DLD1 (cell line): ENCODE data around the gene LRRTM4.

Experiments
- in situ Hi-C: cut with HindIII; loops from 2 replicates; pipeline ENCODE4 v1.10.0; 2017; ENCODE audit warnings: low sequenced_read_pairs

The LRRTM4 gene

DNA sequence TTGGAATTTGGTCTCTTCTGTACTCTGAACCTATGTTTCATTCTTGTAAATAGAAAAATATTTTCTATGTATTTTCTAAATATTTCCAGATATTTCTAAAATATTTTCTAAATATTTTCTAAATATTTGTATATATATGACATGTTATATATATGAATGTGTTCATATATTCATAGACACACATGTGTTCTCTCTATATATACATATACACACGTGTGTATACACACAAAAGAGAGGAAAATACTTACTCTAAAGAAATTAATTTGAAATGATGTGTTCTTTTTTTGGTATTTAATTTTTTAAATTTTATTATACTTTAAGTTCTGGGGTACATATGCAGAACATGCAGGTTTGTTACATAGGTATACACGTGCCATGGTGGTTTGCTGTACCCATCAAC, 589.6 kb downstream of the LRRTM4 start:
- in situ Hi-C loops = no loop called here

DNA sequence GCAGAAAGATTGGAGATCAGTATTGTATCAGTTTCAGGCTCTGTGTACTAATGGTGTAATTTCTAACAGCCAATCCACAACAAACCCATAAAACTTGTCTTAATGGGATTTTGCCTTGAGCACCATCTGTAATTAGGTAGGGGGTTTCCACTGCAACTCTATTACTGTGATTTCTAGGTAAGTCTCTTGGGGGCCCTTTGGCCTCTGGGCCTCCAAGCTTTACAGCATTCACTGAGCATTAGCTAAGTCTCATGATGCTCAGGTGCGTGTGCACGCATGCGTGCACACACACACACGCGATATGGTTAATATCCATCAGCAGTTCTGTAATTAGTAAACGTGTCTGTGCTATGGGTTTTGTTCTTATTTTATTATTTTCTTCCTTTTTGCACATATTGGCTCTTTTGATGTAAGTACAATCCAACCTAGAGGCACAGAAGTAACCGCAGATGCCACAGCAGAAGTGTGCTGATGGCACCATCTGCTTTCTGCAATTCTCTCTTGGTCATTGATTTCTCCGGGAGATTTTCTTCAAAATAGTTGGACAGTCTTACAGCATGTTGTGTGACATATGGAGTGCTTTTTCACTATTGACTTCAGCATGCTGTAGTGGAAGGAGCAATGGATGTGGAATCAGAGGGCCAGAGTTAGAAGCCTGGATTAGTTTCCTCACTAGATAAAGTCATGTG, 592.0 kb downstream of the LRRTM4 start:
- in situ Hi-C loops = no loop called here

DNA sequence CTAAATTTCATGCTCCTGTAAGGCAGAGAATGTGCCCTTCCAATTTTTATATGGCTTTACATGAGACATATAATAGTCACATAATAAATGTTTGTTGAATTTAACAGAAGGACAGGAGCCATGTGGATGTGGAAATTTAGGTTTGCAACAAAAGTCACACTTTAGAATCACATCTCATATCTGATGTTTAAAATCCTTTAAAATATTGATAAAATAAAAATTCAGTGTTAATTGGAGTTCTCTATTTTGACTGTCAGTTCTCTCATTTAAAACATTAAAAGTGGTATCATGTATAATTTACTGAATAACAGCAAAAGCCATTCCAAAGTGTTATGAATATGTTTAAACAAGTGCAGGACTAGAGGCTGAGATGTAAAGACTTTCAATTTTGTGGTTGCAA, 594.1 kb downstream of the LRRTM4 start:
- in situ Hi-C loops = no loop called here

DNA sequence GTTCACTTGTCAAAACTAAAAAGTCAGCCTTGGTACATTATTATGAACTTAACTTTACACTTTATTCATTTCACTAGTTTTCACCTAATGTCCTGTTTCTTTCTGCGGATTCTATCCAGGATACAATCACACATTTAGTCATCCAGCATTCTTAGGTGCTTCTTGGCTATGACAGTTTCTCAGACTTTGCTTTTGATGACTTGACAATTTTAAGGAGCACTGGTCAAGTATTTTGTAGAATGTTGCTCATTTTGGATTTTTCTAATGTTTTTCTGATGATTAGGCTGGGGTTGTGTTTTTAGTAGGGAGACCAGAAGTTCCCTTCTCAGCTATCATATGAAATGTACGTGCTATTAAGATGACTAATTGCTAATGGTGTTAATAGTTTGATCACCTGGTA, 601.2 kb downstream of the LRRTM4 start:
- in situ Hi-C loops = no loop called here

DNA sequence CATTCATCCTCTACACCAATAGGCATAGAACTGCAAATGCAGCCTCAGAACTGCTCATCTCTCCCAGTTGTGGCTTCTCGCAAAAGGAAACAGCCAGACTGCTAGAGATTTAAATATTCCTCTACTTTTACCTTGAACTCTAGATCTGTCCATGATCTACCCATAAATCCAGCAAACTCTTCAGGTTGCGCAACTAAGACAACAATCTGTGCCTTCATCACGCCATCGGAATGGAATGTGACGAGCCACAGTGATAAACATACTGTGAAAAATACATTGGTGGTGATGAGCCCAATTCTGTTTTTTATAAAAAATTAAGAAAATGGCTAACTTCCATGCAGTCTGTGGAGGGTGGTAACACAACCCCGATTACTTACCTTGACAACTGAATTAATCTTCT, 626.7 kb downstream of the LRRTM4 start:
- in situ Hi-C loops = no loop called here

DNA sequence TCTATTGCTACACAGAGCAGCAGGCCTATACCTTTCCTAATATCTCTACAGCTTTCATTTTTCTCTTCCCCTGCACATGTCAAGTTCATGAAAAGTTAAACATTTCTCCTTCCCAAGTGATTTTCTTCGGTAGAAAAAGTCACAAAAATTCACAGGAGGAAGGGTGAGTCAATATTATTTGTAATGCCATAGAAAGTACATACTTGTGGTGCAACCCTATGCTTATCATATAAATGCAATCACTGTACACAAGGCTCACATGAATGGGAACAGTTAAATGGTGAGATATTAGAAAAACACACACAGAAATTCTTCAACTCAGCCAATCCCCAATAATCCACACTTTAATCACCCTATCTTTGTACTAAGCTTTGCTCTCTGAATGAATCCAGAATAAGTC, 651.6 kb downstream of the LRRTM4 start:
- in situ Hi-C loops = no loop called here

DNA sequence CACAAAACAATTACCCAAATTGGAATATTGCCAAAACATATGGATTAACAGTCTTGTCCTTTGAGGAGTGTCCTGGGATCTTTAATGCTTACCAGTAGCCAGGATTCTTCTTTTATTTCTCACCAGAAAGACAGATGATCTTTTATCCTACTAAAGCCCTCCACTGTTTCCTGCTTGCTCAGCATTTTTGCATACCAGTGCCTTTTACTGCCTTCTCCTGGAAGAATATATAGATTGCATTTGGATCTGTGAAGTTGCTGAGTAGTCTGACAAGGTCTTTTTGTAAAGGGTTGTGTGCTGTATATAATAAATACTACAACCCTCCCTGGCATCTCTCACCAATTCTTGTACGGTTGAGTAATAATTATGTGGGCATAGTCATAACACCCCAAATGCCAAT, 652.2 kb downstream of the LRRTM4 start:
- in situ Hi-C loops = no loop called here

DNA sequence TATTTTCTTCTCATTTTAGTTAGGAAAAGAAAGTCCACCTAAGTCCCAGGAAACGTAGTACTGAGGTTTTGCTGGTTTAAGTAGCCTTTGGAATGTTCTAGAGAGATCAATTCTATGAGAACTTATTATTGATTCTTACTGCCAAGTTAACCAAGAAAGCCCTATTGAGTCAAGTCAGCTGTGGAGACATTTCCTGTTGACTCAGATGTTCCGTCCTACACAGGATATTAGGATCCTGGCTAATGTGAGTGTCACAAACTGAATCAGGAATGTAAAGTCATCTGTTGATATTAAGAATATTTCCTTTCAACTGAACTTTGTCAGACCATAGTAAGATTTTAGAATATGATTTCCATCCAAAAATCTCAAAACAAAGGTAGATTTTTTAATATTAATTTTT, 654.3 kb downstream of the LRRTM4 start:
- in situ Hi-C loops = no loop called here

DNA sequence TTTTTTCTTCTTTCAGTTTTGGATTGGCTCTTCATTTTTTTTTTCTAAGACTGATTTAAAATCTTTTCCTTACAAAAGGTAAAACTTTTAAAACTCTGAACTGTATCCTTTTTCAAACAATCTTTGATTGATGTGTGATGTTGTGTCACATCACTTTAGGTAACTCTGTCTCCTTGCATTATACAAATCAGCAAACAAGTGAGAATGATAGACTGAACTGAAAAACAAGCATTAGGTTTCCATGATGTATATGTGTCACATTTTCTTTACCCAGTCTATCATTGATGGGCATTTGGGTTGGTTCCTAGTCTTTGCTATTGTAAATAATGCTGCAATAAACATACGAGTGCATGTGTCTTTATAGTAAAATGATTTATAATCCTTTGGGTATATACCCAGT, 655.7 kb downstream of the LRRTM4 start:
- in situ Hi-C loops = no loop called here

DNA sequence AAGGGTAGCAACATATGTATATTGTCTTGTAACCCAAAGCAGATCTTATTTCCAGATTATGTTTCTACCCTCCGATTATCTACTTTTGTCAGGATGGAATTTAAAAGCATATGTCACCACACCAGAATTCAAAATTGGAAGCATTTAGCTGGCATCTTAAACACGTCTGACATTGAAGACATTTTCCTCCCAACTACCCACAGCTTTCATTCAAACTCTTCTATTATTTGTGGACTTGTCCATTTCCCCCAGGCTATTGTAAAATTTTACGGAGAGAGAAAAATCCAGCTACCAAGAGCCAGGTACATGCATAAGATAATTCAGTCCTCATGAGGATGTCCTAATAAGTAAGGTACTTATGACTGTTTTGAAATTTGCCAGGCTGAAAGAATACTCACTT, 659.3 kb downstream of the LRRTM4 start:
- in situ Hi-C loops = no loop called here

DNA sequence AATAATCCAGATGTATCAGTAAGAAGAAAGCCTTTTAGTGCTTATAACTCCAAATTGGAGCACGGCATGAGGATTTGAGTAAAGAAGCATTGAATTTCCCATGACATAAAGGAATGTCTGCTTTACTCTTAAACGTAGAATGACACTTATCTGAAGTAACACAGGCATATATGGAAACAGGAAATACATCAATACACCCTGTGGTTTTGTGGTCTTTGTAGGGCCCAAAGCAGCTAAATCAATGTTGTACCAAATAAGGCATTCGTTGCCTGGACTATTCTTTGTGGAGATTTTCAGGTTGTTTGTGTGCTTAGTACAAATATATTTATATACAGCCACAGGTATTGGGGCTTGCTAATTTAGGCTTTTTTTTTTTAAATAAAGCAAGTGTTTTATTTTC, 660.5 kb downstream of the LRRTM4 start:
- in situ Hi-C loops = no loop called here

DNA sequence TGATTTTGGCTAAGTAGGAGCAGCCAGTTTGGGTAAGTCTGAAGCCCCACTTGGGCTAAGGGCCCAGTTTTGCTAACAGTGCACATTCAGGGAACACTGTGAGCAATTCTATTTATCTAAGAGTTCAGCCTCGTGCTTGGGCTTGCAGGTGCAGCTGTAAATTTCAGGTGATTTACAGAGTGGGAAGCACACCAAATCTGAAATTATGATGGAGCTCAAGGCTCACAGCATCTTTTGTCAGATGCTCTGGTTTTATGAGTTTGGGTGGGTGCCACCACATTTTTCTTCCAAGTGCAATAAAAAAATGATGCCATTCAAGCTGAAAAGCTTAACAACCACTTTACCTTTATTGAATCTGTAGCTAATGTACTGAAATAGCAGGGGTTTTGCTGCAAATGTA, 671.2 kb downstream of the LRRTM4 start:
- in situ Hi-C loops = no loop called here

DNA sequence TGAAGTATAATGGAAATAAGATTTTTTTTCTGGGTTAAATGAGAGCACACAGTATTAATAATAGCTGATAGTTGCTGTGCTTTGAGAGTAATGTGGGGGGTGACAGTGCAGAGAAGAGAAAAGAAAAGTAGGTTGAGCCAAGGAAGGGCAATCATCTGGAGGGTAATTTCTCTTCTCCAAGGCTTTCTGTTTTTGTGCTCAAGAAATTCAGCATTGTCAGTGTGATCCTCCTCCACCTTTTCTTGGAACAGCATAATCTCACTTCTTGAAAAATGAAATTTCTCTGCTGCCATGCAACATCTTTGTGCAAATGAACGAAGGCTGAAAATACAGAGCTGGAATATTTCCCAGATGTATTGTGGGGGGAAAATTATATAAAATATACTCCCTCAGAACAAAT, 673.1 kb downstream of the LRRTM4 start:
- in situ Hi-C loops = no loop called here

DNA sequence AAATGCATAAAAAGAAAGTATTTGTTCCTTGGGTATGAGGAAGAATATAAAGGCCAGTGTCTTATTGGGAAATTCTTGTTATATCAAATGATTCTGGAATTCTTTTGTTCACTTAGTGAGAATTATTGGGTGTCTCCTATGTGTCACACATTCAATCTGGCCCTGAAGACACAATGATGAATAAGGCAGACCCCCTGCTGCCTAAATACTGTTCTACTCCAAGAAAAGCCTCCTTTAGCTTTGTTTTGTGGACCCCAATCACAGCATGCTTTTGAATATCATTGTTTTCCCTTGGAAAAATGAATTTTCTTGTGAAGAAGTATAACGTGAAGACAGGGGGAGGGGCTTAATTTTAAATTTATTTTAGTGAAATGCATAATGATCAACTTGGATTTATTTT, 682.4 kb downstream of the LRRTM4 start:
- in situ Hi-C loops = no loop called here

DNA sequence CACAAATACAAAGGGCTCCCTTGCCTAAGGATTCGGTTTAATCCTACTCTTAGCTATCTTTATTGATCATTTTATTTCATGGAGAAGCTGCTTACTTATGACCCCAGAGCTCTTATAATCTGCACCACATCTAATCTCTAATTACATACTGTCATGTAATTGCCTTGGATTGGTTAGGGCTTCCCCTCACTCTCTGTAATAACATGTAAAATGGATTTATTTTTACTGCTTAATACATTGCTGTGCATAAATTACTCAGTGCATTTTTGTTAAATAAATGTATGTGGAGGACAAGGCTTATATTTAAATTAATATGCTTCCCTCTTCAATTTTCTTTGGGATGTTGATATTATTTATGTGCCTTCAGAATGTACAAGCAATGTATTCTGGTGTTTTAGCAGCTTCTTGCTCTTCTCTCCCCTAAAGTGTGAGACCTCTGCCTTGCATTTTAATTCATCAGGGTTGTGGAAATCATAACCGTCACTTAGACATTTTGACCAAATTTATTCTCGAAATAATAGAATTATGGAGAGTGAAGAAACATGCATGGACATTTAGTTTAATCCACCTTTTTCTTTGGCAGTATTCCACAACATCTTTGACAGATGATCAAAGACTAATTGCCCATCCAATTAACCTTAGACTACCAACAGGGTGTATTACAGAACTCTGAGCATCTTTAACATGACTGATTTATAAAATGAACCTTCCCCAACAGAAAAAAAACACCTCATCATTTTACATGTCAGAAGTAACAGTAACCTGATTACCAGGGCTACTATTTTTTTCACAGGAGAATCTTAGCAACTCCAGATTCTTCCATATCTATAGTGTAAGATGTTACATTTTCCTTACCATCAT, 692.6 kb downstream of the LRRTM4 start:
- in situ Hi-C loops = no loop called here

DNA sequence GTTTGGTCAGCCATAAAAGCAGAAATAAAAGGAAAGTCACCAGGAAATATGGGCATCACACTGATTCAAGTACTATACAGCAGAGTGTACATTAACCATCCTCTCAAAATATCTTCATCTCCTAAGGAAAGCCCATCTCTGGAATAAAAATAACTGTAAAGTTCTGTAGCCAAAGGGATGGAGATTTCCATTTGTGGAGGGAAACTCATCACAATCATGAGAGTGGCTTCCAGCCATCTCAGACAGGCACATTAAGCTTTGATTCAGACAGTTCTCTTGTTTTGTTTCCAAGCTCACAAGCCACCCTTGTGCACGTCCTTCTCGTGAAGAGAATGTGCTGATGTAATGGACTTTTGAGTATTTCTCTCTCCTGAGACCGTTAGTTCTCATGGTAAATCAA, 695.5 kb downstream of the LRRTM4 start:
- in situ Hi-C loops = no loop called here

DNA sequence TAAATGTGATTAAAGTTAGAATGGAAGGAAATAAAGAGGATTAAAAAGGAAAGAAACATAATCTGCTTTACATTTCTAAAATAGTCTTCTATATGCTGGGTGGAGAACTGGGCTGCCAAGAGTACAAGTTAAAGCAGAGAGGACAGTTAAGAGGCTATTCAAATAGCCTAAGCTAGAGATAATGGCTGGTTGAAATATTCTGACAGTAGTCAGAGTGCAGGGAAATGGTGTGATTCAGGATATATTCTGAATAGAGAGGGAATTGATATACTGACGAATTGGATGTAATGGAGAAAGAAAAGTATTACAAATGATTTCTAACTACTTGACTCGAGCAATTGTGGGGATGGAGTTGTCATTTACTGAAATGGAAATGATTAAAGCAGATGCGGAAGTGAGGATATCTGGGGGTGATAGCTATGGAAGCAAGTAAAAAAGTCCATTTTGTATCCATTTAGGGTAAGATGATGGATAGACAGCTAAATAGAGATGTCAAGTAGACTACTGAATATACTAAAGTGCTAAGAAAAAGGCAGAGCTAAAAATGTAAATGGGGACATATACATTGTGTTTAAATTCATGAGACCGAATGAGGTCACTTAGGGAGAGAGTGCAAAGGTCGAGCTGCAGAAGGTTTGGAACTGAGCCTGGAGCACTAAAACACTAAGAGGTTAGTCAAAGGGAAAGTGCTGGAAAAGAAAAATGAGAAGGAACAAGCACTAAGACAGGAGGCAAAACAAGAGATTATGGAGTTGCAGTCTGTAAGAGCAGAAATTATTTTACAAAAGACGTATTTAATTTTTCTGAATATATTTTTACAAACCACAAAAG, 696.8 kb downstream of the LRRTM4 start:
- in situ Hi-C loops = no loop called here

DNA sequence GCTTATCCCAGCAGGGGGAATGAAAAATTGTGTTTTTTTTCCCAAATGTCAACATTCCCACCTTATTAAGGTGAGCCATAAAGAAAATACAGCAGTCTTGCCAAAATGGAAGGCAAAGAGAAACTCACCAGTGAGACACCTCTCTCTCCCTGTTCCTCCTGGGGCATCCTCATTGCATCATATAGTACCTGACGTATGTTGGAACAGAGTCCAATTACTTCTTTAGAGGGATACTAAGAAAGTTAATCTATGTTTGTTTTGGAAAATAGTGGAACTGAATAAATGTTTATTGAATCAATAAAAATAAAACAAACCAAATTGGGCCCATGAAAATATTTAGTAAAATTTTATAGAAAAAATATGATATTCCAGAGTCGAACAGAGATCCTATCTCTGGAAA, 700.4 kb downstream of the LRRTM4 start:
- in situ Hi-C loops = no loop called here

DNA sequence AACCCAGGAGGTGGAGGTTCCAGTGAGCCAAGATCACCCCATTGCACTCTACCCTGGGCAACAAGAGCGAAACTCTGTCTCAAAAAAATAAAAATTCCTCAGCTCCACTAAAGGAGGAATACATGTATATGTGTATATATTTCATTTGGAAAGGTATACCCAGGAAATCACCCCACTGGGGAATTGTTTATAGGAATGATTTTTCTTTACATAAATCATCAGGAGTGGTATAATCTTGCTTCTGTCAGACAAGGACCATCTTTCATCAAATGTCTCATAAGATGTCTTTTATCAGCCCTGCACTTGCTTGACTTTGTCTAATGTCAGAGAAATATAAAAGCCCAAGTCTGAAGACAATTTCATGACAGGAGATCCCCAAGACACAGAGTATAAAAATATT, 709.1 kb downstream of the LRRTM4 start:
- in situ Hi-C loops = no loop called here

DNA sequence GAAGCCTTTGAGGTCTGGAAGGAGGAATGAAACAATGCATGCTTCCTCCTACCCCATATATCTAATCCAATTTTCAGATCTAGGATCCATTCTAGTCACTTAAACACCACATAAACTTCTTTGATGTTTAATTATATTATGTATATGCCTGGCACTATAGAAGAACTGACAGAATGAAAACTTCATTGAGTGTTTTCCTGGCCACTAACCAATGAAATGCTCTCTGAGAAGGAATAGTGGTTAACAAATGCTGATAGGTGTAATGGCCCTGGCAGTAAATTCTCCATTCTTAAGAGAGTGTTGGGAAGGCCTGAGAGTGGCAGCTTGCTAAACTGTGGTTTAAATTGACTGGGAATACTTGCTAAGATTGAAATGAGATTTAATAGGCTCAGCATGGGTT, 710.0 kb downstream of the LRRTM4 start:
- in situ Hi-C loops = no loop called here

DNA sequence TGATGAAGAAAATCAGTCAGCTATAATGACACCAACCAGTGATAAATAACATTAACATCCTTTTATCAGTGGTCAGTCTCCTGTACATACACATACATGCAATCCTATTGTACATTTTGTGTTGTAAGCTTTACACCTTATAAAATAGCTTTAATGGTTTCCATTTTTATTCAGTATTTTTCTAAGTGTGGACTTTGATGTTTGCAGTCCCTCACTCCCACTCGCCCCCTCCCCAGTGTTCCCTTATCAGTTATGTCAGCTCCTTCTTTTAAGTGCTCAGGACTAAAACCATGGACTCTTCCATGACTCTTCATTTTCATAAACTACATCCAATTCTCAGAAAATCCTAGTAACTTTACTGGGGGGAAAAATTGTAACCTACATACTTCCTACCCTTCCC, 713.0 kb downstream of the LRRTM4 start:
- in situ Hi-C loops = no loop called here

DNA sequence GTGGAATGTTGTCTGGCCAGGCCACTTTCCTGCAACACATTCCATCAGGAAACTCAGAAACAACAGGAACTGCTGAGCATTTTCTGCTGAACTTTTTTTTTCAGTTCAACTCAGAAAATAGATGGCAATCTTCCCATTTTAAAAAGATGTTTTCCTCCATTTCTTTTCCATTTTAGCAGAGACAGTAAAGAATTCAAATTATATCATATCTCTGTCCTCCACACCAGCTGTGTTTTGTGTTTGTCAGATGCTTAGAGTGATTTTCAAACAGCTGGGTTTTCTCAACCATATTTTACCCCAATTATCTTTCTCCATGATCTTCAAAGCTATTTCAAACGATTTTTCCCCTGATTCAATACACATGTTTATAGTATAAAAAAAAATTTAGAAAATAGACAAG, 713.4 kb downstream of the LRRTM4 start:
- in situ Hi-C loops = no loop called here
